ENCODE data around the gene SGCA.

SGCA gene

DNA sequence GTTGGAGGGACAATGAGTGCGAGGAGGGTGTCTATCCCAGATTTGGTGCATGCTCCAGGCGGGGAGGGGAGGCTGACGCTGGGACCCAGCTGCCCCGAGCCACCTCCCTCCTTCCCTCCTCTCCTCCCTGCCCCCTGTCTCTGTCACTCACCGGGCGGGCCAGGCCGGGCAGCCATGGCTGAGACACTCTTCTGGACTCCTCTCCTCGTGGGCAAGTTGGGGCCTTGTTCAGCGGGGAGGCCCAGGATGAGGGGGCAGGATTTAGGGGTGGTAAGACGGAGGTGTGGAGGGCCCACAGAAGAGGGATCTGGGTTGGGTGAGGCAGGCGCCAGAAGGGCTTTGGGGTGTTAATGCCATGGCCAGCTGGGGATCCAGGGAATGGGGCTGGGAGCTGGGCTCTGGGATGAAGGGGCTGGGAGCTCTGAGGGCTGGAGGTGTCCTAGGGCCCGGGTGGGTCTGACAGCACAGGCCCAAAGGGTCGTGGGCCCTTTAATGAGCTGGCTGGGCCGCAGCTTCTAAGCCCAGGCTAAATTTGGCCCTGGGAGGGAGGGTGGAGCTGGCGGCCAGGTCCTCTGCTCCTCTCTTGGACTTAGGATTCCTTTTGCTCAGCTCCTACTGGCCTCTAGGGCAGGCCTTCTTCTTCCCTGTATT lies at the start of gene SGCA:
Gene SGCA (plus strand): TSS at position 139 of the 651 bp plus-strand sequence. CDS start 36 bp downstream, at position 175.
- DNase-seq (ENCODE audit: low read depth) = no peak
- peak within 1 kb of the TSS; percentile 50 for H3K4me3 ChIP-seq (ENCODE audit: low read depth, low read length)

DNA sequence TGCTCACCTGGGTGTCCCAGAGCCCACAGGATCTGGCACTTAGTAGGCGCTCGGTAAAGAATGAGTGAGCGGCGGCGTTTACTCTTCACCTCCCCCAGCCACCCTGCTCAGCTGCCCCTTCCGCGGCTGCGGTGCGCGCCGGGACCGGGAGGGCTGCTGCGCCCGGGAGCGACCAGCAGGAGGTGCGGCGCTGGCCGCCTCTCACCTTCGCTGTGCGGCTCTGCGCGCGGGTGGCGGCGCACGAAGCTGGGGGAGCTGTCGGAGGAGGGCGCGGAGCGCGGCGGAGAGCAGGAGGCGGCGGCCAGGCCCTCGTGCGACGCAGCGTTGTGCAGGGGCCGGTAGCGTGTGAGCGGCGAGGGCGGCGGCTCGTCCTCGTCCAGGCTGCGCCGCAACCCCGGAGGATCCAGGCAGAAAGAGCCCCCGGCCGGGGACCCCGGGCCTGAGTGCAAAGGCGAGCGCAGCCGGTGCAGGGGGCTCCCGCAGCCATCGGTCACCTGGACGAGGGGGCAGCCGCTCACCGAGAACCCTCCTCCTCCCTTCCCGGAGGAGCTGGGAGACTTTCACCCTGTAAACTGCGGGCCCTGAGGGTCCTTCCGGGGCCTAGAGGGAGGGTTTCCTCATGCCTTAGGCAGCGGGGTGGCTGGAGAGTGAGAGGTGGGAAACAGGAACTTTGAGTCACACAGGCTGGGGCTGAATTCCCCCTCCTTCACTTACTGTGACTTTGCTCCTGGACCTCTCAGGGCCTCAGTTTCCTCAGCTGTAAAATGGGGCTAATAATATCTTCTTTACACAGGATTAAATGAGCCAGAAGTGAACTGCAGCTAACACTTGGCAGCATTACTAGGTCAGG lies 48.4 kb upstream of the SGCA start:
- peak overlapping the region; percentile 23 for H3K4me3 ChIP-seq (ENCODE audit: low read depth, low read length)
- no peak for DNase-seq (ENCODE audit: low read depth)

DNA sequence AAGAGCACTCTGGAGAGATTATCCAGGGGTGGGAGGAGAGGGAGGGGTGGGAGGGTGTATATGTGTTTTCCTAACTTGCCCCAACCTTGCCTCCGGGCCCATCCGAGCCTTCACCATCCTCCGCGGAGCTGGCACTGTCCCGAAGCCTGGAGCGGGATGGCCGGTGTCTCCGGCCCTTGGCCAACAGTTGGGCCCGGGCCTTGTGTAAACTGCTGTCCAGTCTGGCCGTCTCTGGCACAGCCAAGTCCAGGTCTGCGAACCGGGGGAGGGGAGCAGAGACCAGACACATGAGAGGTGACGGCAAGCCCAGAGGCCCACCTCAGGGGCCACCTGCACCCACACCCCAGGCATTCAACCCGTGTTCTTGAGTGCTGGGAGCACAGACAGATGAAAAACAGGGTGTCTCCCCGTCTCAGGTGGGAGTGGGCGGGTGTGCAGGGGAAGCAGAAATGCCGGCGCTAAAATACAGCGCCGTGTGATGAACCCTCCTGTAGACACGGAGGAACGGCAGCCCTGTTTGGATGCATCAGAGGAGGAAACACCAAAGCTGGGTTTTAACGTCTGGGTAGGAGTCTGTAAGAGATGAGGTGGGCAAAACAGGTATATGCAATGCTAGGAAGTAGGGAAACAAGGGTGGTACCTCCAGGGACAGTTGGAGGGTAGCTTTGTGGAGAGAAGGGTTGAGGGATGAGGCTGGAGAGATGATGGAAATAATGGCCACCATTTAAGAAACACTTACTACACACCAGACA lies 47.6 kb upstream of the SGCA start:
- H3K4me3 ChIP-seq (ENCODE audit: low read depth, low read length) = no peak overlapping the region
- no peak for DNase-seq (ENCODE audit: low read depth)

DNA sequence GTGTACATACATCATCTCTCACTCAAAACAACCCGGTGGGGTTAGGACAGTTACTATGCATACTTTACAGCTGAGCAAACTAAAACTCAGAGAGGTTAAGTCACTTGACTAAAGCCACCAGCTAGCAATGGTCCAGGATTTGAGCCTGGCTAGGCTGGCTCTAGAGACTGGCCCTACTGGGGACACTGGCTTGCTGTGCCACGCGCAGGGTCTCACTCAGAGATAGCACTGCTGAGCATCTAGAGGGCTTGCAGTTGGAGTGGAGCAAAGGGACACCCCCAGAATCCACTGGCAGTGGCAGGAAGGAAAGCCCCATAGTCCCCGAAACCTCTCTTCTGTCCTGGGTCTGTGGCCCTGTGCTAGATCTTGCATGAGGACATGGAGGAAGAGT lies 47.0 kb upstream of the SGCA start:
- DNase-seq (ENCODE audit: low read depth) = no peak
- H3K4me3 ChIP-seq (ENCODE audit: low read depth, low read length) = no peak overlapping the region

DNA sequence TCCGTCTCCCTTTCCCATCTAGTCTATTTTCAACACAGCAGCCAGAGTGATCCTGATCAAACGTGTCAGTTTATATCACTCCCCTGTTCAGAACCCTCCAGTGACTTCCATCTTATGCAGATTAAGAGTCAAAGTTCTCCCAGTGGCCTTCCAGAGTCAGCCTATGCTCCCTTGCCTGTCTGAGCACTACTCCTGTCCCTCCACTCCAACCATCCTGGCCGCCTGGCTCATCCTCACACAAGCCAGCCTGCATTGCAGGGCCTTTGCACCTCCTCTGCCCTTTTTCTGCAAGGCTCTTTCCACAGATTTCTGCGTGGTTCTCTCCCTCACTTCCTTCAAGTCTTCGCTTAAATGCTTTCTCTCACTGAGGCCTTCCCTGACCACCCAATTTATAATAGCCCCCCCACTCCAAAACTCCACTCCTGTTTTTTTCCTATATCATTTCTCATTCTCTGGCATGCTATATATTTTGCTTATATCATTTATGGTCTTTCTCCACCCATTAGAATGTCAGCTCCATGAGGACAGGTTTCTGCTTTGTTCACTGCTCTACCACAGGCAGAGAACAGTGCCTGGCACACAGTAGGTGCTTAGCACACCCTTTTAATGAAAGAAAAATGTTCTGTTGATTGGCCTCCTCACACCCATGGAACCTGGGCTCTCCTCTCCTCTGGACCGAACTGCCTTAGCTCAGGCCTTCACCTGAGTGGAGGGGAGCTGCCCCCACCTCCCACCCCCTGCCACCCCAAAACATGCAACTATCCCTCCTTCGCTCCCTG lies 45.1 kb upstream of the SGCA start:
- no peak for DNase-seq (ENCODE audit: low read depth)
- H3K4me3 ChIP-seq (ENCODE audit: low read depth, low read length) = no peak overlapping the region

DNA sequence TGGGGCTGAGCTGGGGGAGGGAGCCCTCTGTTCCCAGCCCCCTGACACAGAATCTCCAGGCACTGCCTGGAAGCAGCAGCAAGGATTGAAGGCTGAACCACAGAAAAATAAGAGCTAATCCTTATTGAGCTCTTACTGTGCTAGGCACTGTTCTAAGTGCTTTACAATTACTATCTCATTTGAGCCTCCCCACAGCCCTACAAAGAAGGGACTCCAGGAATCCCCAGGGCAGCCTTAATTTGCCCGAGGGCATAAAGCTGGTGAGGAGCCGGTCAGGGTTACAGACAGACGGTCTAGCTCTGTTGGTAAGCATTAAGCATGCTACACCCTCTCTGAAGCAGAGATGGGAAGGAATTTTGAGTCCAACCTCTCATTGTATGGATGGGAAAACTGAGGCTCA lies 42.9 kb upstream of the SGCA start:
- no peak overlapping the region for H3K4me3 ChIP-seq (ENCODE audit: low read depth, low read length)
- DNase-seq (ENCODE audit: low read depth) = no peak

DNA sequence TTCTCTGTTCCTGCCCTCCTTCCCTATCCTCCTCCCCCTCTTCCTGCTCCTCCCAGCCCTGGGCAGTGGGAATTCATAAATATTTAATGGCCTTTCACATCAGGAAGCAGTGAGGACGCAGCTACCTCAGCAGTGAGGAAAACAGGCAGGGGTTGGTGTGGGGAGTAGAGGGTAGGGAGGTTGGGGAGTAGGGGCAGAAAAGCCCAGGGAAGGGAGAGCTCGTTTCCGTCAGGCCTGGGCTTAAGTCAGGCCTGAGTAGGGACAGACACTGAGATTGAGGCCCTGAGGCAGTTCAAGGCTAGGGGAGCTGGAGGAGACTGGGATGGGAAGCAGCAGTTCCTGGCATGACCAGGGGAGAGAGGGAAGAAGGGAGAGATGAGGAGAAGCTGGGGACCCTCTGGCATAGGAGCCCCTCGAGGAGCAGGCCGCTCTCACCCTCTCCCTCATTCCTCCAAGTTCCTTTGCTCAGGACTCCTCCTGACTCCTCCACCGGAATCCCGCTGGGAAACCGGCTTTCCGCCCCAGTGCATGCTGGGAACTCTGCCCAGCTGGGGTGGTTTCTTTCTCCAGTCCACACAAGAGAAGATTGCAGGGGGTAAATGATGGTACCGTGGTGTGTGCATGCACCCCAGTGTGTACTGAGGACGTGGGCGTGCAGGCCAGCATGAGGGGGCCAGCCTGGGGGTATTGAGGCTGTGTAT lies 42.0 kb upstream of the SGCA start:
- DNase-seq (ENCODE audit: low read depth) = no peak
- H3K4me3 ChIP-seq (ENCODE audit: low read depth, low read length) = no peak overlapping the region

DNA sequence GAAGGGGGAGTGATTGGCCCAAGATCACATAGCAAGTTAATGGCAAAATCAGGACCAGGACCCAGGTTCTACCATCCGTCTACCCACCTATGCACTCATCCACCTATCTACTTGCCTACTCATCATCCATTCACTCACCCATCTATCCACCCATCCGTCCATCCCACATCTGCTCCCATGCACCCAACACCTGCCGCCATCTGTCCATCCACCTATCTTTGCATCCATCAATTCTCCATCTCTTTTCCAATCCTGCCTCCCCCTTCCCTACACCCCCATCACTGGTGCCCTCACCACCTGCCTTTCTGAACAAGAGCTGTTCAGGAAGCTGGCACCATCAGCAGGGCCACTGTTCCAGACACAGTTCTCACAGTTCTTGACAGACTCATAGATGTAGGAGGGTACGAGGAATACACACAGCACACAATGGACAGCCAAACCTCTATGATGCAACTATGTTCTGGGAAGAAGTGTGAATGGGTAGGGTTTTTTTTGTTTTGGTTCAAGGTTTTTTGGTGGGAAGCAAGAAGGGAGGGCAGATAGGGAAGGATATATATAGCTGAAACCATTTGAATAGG lies 40.3 kb upstream of the SGCA start:
- no peak for DNase-seq (ENCODE audit: low read depth)
- H3K4me3 ChIP-seq (ENCODE audit: low read depth, low read length) = no peak overlapping the region

DNA sequence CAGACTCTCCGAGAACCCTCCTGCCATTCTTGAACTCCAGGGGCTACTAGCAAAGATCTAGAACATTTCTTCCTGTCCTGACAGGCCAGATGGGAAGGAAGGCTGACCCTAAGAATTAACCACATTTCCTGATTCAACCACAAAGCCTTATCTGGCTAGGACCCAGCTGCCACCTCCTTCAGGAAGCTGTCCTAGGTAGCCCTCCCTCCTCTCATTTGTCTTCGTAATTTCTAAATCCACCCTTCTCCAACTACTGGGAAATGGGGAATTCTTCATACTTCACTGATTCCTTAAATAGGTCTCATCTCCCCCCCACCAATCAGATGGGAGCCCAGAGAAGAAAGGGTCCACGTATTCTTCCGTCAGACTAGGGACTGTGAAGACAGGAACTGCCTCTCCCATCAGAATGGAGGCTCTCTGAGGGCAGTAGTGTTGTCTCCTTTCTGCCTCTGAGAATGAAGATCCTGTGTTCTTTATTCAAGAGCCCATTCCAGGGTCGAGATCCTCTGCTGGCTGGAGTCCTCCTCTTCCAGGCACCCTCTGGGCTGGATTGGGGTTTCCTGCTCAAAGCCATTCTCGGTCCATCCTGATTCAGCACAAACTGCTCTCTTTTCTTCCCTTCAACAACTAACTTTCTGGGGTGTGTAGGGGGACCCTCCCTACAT lies 38.0 kb upstream of the SGCA start:
- no peak overlapping the region for H3K4me3 ChIP-seq (ENCODE audit: low read depth, low read length)
- DNase-seq (ENCODE audit: low read depth) = no peak

DNA sequence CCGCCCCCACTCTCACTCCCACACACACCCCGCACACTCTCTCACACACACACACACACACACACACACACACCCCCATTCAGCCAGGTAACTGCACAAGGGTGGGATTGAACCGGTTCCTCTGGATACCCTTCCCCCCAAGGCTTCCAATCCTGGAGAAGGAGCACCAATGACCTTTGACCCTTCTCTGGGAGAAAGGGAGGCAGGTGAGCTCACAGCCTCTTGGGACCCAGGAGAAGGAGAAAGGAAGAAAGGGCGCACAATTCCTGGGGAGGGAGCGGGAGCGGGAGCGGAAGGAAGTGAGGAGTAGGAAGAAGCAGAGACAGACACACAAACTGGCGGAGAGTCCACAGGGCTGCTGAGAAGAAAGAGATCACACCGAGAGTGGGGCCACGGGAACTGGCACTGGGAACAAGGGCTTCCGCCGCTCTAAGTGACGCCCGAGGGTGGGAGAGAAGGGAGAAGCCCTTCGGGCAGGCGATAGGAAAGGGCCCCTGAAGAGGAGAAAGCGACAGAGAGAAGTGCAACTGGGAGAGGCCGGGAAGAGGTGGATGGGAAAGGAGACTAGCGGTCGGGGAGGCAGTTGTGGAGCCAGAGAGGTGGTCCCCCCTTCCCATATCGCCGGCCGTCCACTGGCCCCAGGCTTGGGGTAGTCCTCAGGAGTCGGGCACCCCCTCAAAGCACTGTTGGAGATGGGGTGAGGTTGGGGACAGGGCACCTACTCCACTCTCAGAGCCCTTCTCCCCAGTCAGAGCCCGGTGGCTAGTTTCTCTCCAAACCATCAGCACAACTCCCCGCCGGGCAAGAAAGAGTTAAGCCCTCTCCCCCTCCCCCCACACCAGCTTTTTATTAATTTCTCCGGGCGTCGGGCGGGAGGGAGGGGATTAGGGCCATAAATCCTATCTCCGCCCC lies 37.1 kb upstream of the SGCA start:
- H3K4me3 ChIP-seq (ENCODE audit: low read depth, low read length) = peak overlapping the region; percentile 59
- no peak for DNase-seq (ENCODE audit: low read depth)

DNA sequence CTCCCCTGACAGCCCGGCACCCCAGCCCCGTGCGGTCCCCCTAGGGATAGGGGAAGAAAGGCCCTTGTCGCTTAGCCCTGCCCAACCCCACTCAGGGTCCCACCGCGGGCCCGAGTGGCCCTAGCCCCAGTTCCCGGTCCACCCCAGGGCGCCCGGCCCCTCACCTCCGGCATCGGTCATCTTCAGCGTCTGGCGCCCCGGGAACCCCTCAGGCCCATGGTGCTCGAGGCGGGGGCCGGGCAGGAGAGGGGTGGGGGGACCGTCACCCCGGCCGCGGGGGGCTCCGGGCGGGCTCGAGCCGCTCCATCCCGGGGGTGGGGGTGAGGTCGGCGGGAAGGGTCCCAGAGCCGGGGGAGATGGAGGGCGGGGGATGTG lies 36.5 kb upstream of the SGCA start:
- H3K4me3 ChIP-seq (ENCODE audit: low read depth, low read length) = peak overlapping the region; percentile 59
- no peak for DNase-seq (ENCODE audit: low read depth)

DNA sequence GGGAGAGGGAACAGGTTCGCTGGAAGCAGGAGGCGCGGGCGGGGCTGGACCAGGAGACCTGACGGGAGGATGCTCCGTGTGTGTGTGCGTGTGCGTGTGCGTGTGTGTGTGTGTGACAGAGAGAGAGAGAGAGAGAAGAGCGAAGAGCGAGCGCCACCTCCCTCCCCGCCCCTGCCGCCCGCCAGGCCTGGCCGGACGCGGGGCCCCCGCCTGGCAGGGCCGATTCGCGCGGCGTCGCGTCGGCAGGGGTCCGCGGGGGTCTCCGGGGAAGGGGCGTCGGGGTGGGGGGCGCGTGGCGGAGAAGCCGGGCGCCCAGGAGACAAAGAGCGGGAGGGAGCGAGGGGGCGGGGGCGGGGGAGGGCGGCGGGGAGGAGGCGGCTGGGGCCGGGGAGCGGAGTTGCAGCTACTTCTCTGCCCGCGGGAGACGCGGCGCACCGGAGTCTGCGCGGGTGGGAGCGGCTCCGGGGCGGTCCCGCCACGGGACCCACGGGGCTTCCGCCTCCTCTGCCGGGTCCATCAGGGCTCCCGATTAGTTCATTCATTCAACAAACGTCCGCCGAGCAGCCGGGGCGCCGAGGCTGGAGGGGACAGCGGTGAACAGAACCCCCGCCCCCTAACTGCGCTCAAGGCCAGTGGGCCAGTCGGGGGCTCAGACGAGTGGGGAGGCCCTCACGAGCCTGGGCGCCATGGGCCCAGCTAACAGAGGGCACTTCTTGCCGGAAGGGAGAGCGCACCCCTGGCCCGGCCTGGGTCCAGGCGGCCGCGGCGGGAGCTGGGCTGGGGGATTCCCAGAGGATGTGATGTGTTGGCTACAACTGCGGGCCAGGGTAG lies 35.9 kb upstream of the SGCA start, which contains the start of gene SAMD14:
Gene SAMD14 (minus strand): TSS at position 433 of the 831 bp plus-strand sequence. CDS start 5,201 bp downstream, outside the sequence.
- peak within 1 kb of the TSS; percentile 59 for H3K4me3 ChIP-seq (ENCODE audit: low read depth, low read length)
- DNase-seq (ENCODE audit: low read depth) = no peak

DNA sequence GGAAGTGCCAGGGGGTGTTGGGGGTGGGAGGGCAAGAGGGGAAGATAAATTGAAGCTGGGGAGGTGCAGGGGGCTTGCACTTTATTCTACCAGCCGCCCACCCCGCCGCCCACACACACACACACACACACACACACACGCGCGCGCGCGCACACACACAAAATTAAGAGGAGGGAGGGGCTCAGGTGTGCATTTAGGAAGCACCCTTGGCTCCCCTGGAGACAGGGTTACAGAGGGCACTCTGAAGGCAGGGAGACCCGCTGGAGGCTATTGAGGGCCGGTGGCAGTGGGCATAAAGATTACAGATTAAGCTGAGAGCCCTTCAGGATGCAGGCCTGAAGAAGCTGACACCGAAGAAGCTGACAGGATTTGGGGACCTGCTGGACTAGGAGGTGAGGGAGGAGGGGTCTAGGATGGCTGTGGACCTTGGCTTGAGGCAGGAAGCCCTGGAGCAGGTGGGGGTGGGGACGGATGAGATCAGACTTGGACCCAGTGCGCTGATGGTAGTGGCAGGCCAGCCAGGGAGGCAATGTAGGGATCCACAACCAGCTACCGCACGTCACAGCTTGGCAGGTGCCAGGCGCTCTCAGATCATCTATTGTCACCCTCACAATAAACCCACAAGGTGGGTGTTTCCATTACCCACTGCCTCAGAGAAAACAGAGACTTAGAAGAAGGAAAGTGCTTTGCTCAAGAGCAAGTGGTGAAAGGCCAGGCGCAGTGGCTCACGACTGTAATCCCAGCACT lies 35.1 kb upstream of the SGCA start:
- no peak for DNase-seq (ENCODE audit: low read depth)
- H3K4me3 ChIP-seq (ENCODE audit: low read depth, low read length) = peak overlapping the region; percentile 59

DNA sequence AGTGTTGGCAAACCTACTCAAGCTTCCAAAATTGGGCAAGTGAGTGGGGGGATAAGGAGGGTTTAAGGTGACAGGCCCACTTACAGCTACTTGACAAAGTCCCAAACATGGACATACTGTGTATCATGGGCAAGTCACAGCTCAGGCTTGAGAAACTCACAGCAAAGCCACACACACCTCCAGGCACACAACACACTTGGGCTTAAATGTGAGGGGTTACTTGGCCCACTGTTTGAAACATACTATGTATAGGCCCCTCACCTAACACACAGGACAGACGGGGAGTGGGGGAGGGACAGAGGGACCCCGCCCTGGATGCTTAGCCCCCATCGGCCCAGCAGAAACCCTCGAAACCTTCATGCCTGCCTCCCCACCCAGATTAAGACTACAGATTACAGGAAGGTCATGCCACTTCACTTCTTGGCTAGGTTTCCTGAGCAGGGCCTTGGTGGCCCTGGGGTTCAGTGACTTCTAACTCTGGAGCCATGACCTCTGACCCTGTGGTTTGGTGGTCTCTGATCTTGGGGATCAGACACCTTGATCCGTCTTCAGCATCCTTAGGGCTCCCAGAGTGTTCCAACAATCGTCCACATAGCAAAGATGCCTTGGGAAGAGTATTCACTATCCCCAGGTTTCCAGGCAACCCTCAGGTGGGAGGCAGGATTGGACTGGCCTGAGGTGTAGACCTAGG lies 33.6 kb upstream of the SGCA start:
- H3K4me3 ChIP-seq (ENCODE audit: low read depth, low read length) = no peak overlapping the region
- no peak for DNase-seq (ENCODE audit: low read depth)

Measured in skeletal muscle cell (primary cell).